PC-3 (cell line): ENCODE data around the gene COX7B.

Experiments
- EZH2phosphoT487 ChIP-seq: fragments of 300-600 bp; sonication (generic); IDR thresholded peaks from 2 replicates; pipeline ENCODE4 v1.6.1; 2018; ENCODE audit warnings: mild to moderate bottlenecking, antibody characterized with exemption, low read length, borderline replicate concordance
- TF ChIP-seq, protein P1 (sequence below): fragments of 300-600 bp; sonication (generic); conservative IDR thresholded peaks from 2 replicates; pipeline ENCODE4 v1.5.1; 2017; ENCODE audit warnings: antibody characterized with exemption, low read depth, mild to moderate bottlenecking, low read length

DNA sequence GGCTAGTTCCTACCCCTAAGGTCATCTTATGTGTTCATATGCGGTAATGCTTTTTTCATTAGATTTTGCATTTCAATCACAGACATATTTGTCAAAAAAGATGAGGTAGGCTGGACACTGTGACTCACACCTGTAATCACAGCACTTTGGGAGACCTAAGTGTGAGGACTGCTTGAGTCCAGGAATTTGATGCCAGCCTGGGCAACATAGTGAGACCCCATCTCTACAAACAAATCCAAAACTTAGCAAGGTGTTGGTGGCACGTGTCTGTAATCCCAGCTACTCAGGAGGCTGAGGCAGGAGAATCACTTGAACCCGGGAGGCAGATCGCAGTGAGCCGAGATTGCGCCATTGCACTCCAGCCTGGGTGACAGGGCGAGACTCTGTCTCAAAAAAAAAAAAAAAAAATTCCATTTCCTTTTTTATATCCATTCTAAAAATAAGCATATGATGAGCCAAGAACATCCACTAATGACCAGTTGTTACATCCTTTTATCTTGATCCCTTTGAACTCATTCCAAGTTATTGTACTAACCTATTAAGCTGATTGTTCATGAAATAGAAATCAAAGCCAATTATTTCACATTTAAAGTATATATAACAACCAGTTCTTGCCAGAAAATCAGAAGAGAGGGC lies 46.8 kb downstream of the COX7B start:
- TF ChIP-seq, protein P1, sequence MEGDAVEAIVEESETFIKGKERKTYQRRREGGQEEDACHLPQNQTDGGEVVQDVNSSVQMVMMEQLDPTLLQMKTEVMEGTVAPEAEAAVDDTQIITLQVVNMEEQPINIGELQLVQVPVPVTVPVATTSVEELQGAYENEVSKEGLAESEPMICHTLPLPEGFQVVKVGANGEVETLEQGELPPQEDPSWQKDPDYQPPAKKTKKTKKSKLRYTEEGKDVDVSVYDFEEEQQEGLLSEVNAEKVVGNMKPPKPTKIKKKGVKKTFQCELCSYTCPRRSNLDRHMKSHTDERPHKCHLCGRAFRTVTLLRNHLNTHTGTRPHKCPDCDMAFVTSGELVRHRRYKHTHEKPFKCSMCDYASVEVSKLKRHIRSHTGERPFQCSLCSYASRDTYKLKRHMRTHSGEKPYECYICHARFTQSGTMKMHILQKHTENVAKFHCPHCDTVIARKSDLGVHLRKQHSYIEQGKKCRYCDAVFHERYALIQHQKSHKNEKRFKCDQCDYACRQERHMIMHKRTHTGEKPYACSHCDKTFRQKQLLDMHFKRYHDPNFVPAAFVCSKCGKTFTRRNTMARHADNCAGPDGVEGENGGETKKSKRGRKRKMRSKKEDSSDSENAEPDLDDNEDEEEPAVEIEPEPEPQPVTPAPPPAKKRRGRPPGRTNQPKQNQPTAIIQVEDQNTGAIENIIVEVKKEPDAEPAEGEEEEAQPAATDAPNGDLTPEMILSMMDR: no peak
- no peak for TF ChIP-seq EZH2phosphoT487
